ENCODE measurements around the gene RNF123.

RNF123 gene

GRCh38 chr3:49663831-49664230 is 25.5 kb upstream of the RNF123 start:
- Histone ChIP-seq H3K4me1 (peaks cover 14 to 49% (median 31%) of the 10 kb centered on the region in 10 experiments; a peak in 19 of 20 replicates), H4K20me1 (peaks cover 0 to 27% (median 0%) of the 10 kb centered on the region in 11 experiments; a peak in 3 of 22 replicates), H3K27ac (no peak overlapping the region), H3K4me2 (peak overlapping the region in 5 of 11 experiments; percentile 1 to 53 (median 33); a peak in 7 of 22 replicates), H3K36me3 (no peaks in the 10 kb centered on the region), H3K4me3 (no peak overlapping the region), H3K9me3 (replicated peaks in 1 of 11) (no peaks in the 10 kb centered on the region), H3K27me3 (no peaks in the 10 kb centered on the region), H3K9ac (no peak overlapping the region; a peak in 1 of 22 replicates)
- no peak for TF ChIP-seq Cebpa-rat (IDR thresholded peaks at IDR 0.05)

- H3K4me2 ChIP-seq = peak overlapping the region in 3 of 11 experiments; percentile 9 to 53 (median 33); a peak in 1 of 22 replicates
- H3K4me3 ChIP-seq = no peak overlapping the region
- H3K36me3 ChIP-seq = no peaks in the 10 kb centered on the region
- H3K9me3 ChIP-seq (replicated peaks in 1 of 11) = no peaks in the 10 kb centered on the region
- TF ChIP-seq Cebpa-rat (IDR thresholded peaks at IDR 0.05) = no peak
- H3K27ac ChIP-seq = no peak overlapping the region
- H3K4me1 ChIP-seq = peaks cover 14 to 47% (median 30%) of the 10 kb centered on the region in 10 experiments; a peak in 19 of 20 replicates
- H4K20me1 ChIP-seq = peaks cover 0 to 30% (median 0%) of the 10 kb centered on the region in 11 experiments; a peak in 6 of 22 replicates
- no peak overlapping the region; a peak in 1 of 22 replicates for H3K9ac ChIP-seq
- H3K27me3 ChIP-seq = no peaks in the 10 kb centered on the region
These were observed 25.1 kb upstream of the RNF123 start for GRCh38 chr3:49664300-49664699.

- Histone ChIP-seq H3K4me2 (peak overlapping the region in 2 of 11 experiments; percentile 23 to 43; a peak in 2 of 22 replicates), H3K4me1 (peaks cover 9 to 40% (median 17%) of the 10 kb centered on the region in 10 experiments; a peak in 15 of 20 replicates), H3K27ac (no peak overlapping the region), H3K4me3 (no peak overlapping the region), H4K20me1 (peaks cover 0 to 45% (median 0%) of the 10 kb centered on the region in 11 experiments; a peak in 6 of 22 replicates), H3K9me3 (replicated peaks in 1 of 11) (no peaks in the 10 kb centered on the region), H3K27me3 (no peaks in the 10 kb centered on the region), H3K9ac (no peak overlapping the region; a peak in 1 of 22 replicates), H3K36me3 (no peaks in the 10 kb centered on the region)
- no peak for TF ChIP-seq Cebpa-rat (IDR thresholded peaks at IDR 0.05)
These were observed 23.4 kb upstream of the RNF123 start for GRCh38 chr3:49665822-49666519.

- no peak overlapping the region for H3K27ac ChIP-seq
- peaks cover 0 to 51% (median 0%) of the 10 kb centered on the region in 11 experiments; a peak in 9 of 22 replicates for H4K20me1 ChIP-seq
- H3K36me3 ChIP-seq = no peaks in the 10 kb centered on the region
- H3K4me1 ChIP-seq = peaks cover 9 to 46% (median 17%) of the 10 kb centered on the region in 10 experiments; a peak in 15 of 20 replicates
- H3K9me3 ChIP-seq (replicated peaks in 1 of 11) = no peaks in the 10 kb centered on the region
- TF ChIP-seq Cebpa-rat (IDR thresholded peaks at IDR 0.05) = no peak
- H3K27me3 ChIP-seq = no peaks in the 10 kb centered on the region
- H3K4me3 ChIP-seq = no peak overlapping the region
- H3K9ac ChIP-seq = no peak overlapping the region
- H3K4me2 ChIP-seq = no peak overlapping the region
These were observed 22.8 kb upstream of the RNF123 start for GRCh38 chr3:49666592-49666991.

DNA sequence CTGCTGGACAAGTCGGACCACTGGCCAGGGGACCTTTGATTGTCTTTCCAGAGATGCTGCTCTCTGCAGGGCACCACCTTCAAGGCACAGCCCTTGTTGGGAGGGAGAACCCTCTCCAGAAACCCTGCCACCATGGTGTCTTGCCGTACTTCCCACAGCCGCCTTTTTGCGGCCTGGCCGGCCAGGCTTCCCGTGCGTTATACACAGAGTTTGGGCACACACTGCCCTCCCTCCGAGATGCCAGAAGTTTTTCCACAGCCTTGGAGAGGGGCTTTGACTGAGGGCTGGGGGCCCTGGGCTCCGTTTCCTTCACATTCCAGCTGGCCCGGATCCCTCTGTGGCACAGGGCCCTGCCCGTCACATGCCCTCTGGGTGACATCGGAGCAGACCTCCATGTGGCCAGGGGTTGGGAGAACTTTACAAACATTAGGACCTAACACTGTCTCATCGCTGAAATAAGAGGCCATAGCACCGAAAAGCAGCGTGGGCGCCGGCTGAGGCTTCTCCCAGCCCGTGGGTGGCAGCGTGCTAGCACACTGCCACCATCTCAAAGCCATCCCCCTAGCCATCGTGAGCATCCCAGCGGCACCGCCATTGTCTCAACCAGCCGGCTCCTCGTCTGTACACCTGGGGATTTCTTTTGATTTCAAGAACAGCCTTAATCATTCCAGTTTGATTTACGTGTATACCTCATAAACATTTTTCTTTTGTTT is 21.5 kb upstream of the RNF123 start:
- Histone ChIP-seq H3K36me3 (no peaks in the 10 kb centered on the region), H3K4me3 (no peak overlapping the region), H3K4me2 (peak overlapping the region in 3 of 11 experiments; percentile 2 to 18 (median 7); a peak in 1 of 22 replicates), H4K20me1 (peaks cover 0 to 52% (median 0%) of the 10 kb centered on the region in 11 experiments; a peak in 9 of 22 replicates), H3K27ac (no peak overlapping the region), H3K9me3 (replicated peaks in 1 of 11) (no peaks in the 10 kb centered on the region), H3K4me1 (peaks cover 15 to 44% (median 24%) of the 10 kb centered on the region in 10 experiments; a peak in 19 of 20 replicates), H3K27me3 (no peaks in the 10 kb centered on the region), H3K9ac (no peak overlapping the region)
- TF ChIP-seq Cebpa-rat (IDR thresholded peaks at IDR 0.05) = no peak

DNA sequence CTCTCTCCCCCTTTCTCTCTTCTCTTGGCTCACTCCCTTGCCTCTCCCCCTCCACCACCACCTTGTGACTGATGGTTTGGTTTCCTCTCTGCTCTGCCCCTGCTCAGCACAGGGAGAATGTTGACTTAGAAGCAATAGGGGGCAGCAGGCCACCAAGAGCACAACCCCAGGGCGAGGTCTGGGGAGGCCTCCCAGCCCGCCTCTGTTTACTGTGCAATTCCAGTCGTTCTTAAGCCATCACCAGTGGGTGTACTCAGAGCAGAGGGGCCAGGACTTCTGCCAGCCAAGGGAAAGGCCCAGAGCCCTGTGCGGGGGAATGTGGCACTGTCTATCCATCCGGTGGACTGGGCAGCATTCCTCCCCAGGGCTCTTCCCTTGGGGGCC is 21.0 kb upstream of the RNF123 start:
- 0 out of 22 replicates have a peak, but pooled peaks cover 0 to 4% (median 0%) of the 10 kb centered on the region in 11 experiments for H3K9me3 ChIP-seq (replicated peaks in 1 of 11)
- no peaks in the 10 kb centered on the region for H3K36me3 ChIP-seq
- peaks cover 18 to 44% (median 26%) of the 10 kb centered on the region in 10 experiments for H3K4me1 ChIP-seq
- TF ChIP-seq Cebpa-rat (IDR thresholded peaks at IDR 0.05) = no peak
- H4K20me1 ChIP-seq = peaks cover 0 to 52% (median 0%) of the 10 kb centered on the region in 11 experiments; a peak in 9 of 22 replicates
- peak overlapping the region in 4 of 11 experiments; percentile 2 to 23 (median 12); a peak in 3 of 22 replicates for H3K4me2 ChIP-seq
- H3K9ac ChIP-seq = peak overlapping the region in 1 of 11 experiments; percentile 27; a peak in 1 of 22 replicates
- H3K27ac ChIP-seq = no peak overlapping the region
- H3K4me3 ChIP-seq = no peak overlapping the region
- H3K27me3 ChIP-seq = no peaks in the 10 kb centered on the region

GRCh38 chr3:49668861-49669260 is 20.5 kb upstream of the RNF123 start:
- TF ChIP-seq Cebpa-rat (IDR thresholded peaks at IDR 0.05) = no peak
- peaks cover 0 to 52% (median 0%) of the 10 kb centered on the region in 11 experiments; a peak in 9 of 22 replicates for H4K20me1 ChIP-seq
- H3K4me2 ChIP-seq = peak overlapping the region in 3 of 11 experiments; percentile 7 to 23 (median 21); a peak in 2 of 22 replicates
- no peaks in the 10 kb centered on the region for H3K27me3 ChIP-seq
- H3K9me3 ChIP-seq (replicated peaks in 1 of 11) = 0 out of 22 replicates have a peak, but pooled peaks cover 0 to 4% (median 0%) of the 10 kb centered on the region in 11 experiments
- 0 out of 22 replicates have a peak overlapping the region, but pooled peaks of 1 of the 11 experiments have one; percentile 17 for H3K9ac ChIP-seq
- peaks cover 18 to 43% (median 24%) of the 10 kb centered on the region in 10 experiments for H3K4me1 ChIP-seq
- no peaks in the 10 kb centered on the region for H3K36me3 ChIP-seq
- no peak overlapping the region for H3K27ac ChIP-seq
- no peak overlapping the region for H3K4me3 ChIP-seq

DNA sequence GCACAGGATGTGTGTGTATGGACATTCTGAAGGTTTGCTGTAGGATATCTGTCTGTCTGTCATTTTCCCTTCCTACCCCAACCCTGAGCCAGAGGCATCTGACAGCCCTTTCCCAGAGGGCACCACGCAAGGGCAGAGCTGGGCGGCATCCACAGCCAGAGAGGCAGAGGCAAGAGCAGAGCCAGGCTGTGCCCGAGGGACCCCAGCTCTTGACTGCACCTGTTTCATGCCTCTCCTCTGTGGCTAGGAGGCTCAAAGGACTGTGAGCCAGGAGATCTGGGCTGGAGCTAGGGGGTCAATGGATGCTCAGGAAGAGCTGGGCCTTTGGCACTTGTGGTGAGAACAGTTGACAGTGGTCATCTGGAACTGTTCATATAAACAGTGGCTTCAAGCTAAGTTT is 20.0 kb upstream of the RNF123 start:
- no peaks in the 10 kb centered on the region for H3K27me3 ChIP-seq
- H3K27ac ChIP-seq = no peak overlapping the region
- peaks cover 0 to 52% (median 0%) of the 10 kb centered on the region in 11 experiments; a peak in 9 of 22 replicates for H4K20me1 ChIP-seq
- H3K9me3 ChIP-seq (replicated peaks in 1 of 11) = 0 out of 22 replicates have a peak, but pooled peaks cover 0 to 4% (median 0%) of the 10 kb centered on the region in 11 experiments
- peaks cover 14 to 43% (median 21%) of the 10 kb centered on the region in 10 experiments for H3K4me1 ChIP-seq
- no peaks in the 10 kb centered on the region for H3K36me3 ChIP-seq
- H3K4me2 ChIP-seq = peak overlapping the region in 4 of 11 experiments; percentile 8 to 36 (median 18); a peak in 2 of 22 replicates
- no peak for TF ChIP-seq Cebpa-rat (IDR thresholded peaks at IDR 0.05)
- no peak overlapping the region for H3K4me3 ChIP-seq
- 0 out of 22 replicates have a peak overlapping the region, but pooled peaks of 1 of the 11 experiments have one; percentile 17 for H3K9ac ChIP-seq

Data from BLaER1 treated with 17β-estradiol and CSF1 and Interleukin-3, amounts not matched to agents 10 nM and 100 nM (cell line).